ENCODE results near the gene FDX1.

FDX1 gene

DNA sequence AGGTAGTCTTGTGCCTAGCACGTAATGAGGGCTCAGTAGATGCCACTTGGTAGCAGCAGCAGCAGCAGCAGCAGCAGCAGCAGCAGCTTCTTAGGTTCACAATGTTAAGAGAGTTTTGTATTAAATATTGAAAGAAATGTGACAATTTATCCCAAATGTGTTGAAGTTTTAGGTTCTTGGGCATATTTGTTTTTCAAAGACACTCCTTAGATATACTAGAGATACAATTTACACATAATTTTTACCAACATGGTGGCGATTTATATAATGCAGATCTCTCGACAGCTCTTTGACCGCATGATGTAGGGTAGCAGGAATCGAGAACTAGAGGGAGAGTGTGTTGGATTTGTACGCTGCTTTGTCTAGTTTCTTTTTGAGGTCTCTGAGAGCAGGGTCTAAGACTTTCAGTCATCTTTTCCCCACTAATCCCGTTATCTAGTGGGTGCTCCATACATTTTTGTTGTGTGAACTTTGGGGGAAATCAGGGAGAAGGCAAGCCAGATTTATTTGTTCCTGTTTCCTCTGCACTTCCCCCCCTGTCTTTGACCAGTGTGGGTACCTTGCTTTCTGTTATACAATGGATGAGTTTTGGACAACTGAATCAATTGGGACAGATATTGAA, 1.4 kb downstream of the FDX1 start:
- DNase-seq (ENCODE audit: low read depth) = peak; percentile 40

DNA sequence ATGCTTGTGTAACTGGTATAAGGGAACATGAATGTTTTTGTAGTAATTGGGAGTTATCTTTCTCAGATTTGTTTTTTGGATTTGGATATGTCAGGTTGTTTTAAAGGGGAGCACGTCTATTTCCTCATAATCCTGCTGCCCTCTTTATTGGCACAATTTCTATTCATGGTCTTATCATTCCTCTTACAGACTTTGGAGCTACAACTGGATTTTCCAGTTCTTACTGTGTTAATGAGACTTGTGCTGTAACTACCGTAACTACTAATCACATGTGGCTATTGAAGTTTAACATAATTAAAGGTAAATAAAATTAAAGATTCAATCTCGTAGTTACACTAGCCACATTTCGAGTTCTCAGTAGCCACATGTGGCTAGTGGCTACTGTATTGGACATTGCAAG, 1.9 kb downstream of the FDX1 start:
- no peak for DNase-seq (ENCODE audit: low read depth)

DNA sequence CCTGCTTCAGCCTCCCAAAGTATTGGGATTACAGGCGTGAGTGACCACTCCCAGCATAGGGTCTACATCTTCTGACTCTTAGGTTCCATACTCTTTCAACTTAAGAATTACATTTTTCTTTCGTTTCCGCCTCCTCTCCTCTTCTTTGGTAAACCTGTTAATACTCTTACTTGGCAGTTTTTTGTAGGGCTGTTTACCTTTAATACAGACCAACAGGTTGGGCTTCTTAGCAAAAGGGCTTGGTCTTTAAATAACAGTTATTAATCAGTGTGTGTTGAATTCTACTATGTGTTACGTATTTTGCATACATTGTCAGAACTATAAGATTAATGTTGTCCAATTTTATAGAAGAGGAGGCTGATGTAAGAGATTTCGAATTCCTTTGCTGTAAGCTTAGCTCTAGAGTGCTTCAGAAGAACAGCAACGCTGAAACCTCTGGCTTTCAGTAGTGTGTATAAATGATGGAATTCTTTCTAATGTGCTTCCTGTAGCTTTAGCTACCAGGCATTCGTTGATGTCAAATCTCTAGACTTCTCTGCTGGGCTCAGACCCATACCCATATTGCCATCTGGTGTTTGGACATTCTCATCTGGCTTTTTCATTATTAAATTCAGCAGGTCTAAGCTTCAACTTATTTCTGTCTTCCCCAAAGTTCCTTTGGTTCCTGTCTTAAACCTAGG, 3.1 kb downstream of the FDX1 start:
- DNase-seq (ENCODE audit: low read depth) = peak; percentile 20

DNA sequence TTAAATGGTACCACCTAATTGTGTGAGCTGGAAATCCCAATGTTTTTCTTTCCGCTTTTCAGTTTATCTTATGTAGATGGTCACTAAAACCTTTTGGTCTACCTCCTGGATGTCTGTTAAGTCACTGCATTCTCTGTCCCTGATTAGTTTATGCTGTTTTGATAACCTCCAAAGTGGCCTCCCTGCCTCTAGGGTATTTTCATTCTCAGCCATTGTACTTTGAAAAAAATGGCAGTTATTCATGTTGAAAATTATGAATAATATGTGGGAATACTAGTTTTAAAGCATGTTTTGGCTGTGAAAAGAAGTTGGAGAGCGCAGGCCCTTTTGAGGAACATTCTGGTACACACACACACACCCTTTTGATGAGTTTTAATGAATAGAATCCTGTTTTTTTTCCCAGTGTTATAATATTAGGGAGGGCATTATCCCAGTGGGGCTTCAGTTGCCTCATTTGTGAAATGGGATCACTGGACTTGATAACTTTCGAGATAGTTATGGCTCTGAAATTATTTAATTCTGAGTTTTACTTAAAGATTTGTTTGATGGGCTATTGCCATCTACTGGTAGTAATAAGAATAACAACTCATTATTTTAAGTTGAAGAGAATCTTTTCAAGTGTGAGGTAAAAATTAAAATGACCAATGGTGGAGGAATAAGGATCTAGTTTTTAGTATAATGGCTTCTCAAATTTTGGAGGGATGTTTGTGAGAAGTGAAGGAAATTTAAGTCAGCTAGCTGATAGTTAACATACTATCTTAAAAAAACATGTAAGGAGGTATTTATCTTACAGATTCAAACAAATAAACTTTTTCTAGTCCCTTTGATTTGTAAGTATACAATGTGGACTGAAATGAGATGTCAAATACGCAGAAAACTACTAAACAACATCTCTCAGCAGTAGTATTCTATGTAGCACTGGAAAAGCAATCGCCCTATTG, 3.9 kb downstream of the FDX1 start:
- peak; percentile 61 for DNase-seq (ENCODE audit: low read depth)

DNA sequence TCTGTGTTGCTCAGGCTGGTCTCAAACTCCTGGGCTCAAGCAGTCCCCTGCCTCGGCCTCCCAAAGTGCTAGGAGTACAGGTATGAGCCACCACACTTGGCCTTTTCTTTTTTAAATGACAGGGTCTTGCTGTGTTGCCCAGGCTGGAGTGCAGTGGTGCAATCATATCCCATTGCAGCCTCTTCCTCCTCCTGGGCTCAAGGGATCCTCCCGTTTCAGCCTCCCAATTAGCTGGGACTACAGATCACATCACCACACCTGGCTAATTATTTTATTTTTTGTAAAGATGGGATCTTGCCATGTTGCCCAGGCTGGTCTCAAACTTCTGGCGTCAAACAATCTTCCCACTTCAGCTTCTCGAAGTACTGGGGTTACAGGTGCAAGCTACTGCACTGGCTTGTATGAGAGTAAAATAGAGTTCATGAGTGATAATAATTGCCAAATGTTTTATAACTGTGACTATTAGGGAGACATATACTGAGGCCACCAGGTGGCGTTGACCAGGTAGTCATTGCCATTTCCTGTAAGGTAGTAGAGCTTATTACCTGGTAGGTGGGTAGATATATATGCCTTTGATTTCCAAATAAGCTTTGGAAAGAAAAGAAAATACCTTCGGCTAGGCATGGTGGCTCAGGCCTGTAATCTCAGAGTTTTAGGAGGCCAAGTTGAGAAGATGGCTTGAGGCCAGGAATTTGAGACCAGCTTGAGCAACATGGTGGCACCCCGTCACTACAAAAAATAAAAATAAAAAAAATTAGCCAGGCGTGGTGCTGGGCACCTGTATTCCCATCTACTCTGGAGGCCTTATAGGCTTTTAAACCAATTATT, 5.4 kb downstream of the FDX1 start:
- DNase-seq (ENCODE audit: low read depth) = peak; percentile 18

DNA sequence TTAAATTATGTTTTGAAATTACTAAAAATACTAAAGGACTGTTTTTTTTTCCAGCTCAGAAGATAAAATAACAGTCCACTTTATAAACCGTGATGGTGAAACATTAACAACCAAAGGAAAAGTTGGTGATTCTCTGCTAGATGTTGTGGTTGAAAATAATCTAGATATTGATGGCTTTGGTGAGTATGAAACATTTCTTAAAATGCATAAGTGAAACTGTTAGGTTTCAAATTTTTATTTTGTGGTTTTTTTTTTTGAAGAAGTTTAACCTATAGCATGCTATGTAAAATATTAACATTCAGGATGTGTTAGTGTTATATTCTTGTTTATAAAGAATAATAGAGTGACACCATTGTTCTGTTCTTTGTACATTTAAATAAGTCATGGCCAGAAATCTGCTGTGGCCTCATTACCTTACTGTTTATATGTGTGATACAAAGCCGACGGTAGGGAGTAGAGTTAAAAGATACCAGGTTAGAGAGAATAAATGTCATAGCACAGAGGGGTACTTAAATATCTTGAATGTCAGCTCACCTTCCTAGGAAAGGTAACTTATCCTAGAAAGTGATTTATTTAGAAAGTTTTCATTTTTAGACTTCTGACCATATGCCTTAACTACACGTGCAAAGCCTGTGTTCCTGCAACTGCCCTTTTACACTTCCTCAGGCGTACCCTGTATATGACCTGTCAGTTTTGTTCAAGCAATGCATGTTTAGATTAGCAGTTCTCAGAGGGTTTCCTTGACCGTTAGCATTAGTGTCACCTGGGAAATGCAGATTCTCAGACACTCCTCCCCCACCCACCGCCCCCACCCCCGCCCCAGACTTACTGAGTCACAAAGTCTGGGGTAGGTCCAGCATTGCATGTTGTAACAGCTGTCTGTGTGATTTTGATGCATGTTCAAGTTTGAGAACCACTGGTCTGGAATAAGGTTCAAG, 6.3 kb downstream of the FDX1 start:
- DNase-seq (ENCODE audit: low read depth) = no peak

DNA sequence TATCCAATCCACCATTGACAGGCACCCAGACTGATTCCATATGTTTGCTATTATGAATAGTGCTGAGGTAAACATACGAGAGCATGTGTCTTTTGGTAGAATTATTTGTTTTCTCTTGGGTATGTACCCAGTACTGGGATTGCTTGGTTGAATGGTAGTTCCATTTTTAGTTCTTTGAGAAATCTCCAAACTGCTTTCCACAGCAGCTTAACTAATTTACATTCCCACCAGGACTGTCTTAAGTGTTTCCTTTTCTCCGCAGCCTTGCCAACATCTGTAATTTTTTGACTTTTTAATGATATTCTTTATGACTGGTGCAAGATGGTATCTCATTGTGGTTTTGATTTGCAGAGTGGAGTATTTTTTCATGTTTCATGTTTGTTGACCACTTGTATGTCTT, 8.3 kb downstream of the FDX1 start:
- no peak for DNase-seq (ENCODE audit: low read depth)

DNA sequence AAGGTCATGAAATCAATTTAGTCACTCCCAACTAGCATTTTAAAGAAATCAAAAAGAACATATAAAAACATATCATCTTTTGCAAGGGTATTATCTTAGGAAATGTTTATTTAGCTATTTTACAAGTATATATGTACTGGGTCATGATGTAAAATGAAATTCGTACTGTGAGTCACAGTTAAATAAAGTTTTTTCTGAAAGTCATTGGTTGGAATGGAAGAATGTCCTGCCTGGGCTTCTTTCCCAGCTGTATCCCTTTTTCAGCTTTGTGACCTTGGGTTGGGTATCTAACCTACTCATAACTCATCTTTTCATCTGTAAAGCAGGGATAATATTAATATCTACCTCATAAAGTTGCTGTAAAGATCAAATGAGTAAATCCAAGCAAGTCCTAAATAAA, 15.7 kb downstream of the FDX1 start:
- no peak for DNase-seq (ENCODE audit: low read depth)

DNA sequence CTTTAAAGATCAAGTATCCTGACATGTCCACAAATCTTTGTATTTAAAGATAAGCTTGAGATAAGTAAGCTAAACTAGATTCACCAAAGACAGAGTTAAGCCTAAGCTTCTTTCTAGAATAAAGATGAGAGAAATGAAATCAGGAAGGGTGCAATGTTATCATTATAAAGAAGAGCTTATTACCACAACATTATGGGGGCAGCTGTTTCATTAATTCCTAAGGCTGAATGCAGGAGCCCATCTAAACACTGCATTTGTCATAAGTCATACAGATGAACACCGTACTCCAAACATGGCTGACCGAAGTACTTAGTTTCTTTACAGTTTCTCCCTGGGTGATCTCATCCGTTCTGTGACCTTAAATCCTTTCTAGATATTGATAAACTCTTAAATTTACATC, 16.3 kb downstream of the FDX1 start:
- DNase-seq (ENCODE audit: low read depth) = no peak

DNA sequence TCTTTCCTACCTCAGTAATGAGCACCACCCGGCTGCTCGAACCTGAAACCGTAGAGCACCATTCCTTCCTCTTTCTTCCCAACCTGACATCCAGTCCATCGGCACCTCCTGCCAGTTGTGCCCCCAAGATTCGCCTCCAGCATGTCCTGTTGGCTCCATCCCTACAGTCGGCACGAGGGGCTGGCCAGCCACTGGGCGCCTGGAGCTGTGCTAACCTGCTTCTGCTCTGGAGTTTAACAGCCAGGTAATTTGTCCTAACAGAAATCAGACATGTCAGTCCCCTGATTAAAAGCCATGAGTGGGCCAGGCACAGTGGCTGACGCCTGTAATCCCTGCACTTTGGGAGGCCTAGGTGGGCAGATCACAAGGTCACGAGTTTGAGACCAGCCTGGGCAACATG, 16.8 kb downstream of the FDX1 start:
- DNase-seq (ENCODE audit: low read depth) = no peak

DNA sequence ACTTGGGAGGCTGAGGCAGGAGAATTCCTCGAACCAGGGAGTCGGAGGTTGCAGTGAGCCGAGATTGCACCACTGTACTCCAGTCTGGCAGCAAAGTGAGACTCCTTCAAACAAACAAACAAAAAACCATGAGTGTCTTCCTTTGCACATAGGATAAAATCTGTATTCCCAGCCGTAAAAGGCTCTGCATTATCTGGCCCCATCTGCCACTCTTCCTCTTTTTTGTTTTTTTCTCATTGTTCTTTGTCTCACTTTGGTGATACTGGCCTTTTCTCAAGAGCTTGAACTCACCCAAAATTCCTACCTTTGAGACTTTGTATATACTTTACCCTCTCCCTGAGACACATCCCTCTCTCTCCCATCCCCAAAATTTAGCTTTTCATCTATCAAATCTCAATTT, 17.6 kb downstream of the FDX1 start:
- no peak for DNase-seq (ENCODE audit: low read depth)

DNA sequence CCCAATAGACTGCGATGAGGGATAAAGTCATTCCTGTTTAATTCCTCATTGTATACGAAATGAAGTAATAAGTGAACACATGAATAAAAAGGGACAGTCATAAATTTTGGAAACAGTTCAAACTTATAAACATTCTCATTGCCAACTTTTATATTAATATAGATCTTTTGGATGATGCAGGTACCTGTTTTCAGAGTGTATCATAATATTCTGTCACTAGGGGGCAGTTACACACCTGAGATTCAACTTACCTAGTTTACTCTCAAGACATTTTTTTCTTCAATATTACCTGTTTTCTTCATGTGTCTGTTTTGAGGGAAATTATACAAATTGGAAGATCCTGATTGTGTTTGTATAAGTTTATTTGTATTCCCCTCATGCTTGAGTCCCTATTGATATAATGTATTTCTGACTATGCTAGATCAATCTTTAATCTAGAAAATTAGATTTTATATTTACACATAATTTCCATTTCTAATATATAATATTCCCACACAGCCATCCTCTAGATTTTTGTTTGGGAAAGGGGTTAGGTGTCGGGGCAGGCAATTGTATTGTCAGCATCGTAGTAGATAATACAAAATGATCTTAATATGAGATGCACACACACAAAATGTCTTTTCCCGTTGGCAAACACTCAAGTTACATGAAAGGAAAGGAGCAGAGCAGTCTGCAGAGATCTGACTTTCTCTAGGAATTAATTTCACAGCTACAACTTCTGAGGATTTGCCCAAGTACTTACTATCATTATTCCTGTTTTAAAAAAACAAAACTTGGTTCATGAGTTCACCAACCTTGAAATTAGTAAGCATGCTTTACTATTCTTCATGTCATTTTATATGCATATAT, 18.4 kb downstream of the FDX1 start:
- no peak for DNase-seq (ENCODE audit: low read depth)

DNA sequence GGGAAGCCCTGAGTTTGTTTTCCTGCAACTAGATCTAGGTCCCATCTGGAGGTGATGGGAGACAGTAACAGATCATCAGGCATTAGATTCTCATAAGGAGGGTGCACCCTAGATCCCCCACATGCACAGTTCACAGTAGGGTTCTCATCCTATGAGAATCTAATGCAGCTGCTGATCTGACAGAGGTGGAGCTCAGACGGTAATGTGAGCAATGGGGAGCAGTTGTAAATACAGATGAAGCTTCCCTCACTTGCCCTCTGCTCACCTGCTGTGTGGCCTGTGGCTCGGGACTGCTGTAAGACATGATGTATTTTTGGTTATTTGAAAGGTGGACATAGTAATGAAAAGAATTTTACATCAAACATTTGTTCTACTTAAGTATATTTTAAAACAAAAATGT, 20.5 kb downstream of the FDX1 start:
- no peak for DNase-seq (ENCODE audit: low read depth)

DNA sequence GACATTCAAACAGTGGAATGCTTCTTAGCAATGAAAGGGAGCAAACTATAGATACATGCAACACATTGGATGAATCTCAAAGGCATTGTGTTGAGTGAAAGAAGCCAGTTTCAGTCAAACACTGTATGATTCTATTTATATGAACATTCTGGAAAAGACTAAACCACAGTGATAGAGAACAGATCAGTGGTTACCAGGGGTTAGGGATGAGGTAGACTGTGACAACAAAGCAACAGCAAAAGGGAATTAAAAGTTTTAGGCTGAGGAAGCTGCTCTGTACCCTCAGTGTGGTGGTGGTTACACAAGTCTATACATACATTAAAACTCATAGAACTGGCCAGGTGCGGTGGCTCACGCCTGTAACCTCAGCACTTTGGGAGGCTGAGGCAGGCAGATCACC, 23.0 kb downstream of the FDX1 start:
- DNase-seq (ENCODE audit: low read depth) = no peak

DNA sequence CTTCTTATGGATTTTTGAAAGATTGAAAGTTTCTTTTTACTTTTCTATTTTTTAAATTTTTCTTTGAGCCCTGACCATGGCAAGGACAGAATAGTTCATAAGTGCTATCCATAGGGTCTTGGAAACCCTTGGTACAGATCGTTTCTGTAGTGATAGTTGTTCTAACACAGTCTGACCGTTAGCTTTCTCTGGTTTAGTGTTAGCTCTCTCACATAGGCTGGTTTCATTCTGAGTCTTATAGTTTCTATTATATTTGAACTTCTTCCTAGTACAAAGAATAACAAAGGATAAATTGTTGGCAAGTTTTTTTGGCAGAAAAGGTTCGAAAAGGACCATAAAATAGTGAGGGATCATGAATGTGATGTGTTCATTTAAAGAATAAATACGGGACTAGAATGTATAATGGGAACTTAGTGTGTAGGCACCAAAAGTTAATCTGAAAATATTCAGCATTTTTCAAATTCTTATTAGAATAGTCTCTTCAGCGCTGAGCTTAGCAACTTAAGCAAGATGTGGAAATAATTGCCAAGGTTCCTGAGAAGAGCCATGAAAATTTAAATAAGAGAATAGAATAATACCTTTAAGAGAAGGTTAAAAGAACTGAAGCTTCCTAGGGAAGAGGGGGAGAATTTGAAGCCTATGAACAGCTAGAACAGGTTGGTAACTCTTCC, 24.1 kb downstream of the FDX1 start:
- DNase-seq (ENCODE audit: low read depth) = no peak

DNA sequence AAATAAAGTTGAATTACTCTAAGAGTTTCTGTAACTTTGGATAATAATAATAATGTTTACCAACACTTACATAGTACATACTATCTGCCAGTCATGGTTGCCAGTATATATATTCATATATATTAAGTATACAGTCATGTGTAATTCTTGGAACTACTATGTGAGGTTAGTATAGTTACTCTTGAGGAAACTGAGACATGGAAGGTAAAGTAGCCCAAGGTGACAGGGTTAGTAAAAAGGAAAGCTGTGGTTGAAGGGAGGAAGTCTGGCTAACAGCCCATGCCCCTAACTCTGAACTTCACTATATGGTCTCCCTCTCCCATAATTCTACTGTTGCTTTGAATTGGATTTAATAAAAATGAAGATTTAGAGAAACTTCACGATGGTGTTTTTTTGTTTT, 24.9 kb downstream of the FDX1 start:
- no peak for DNase-seq (ENCODE audit: low read depth)

DNA sequence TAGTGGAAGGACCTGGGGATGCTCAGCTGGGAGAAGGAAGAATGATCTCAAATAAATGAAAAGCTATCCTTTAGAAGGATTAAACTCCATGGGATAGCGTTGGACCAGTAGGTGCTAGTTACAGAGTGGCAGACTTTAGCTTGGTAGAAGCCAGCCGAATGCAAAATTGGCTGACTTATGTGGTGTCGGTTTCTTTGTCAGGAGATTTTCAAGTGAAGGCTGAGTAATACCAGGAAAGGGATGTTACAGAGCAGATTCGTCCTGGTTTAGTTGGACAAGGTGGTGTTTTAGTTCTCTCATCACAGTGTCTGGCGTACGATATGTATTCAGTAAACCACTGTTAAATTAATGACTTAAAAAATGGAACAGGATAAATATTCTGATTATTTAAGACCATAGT, 26.0 kb downstream of the FDX1 start:
- DNase-seq (ENCODE audit: low read depth) = no peak

DNA sequence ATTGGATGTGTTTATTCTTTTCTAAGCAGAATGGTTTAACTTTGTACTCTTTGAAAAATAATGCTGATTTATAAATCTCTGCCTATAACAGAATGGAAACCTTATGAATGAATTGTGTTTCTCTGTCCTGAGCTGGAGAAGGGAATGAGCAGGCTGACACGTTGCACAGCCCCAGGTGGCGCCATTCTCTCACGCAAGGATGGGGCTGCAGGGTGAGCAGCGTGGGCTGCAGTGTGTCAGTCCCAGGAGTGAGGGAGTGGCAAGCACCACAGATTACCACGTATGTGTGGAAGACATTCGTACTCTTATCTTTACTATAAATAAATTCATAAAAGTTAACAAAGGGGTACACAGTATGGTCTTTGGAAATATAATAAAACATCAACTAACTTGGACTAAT, 33.4 kb downstream of the FDX1 start:
- peak; percentile 42 for DNase-seq (ENCODE audit: low read depth)

DNA sequence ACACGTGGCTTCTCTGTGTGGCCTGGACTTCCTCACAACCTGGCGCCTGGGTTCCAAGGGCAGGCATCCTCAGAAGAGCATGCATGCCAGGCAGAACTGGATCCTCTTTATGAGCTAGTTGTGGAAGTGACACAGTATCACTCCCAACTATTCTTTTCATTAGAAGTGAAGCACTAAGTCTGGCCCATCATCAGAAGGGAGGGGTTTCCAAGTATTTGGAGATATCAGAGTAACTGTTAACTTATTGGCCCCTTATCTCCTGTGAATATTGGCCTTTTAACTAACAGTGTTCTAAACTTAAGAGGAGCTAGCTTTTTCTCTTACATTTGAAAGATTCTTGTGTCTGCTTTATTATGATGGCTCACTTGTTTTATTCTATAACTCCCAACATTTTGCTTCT, 35.5 kb downstream of the FDX1 start:
- DNase-seq (ENCODE audit: low read depth) = no peak

DNA sequence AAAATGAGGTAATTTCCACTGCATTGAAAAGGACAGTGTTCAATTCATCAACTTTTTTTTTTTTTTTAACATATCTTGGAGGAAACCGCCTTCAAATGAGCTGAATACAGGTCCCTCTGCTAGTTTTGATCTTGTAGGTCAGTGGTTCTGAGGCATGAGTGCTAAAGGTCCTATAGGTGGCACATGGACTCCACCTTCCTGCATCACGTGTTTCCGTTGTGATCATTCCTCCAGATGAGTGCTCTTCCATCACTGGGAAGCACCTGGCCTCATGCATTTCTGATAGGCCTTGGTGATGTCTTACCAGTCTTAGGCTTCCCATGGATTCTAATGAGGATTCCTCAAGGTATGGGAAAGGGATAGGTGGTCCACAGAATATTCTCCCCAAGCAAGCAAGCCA, 37.8 kb downstream of the FDX1 start:
- no peak for DNase-seq (ENCODE audit: low read depth)

Data from ELR (cell line).